Astrocyte of the cerebellum (primary cell): Measurements from ENCODE around the gene LIN28B.

ENCODE experiments used
- DNase-seq: peaks from one replicate; pipeline ENCODE4 v3.0.0-alpha.2; 2011; ENCODE audit warnings: low read depth
- H3K4me3 ChIP-seq: 2 replicates; pipeline ENCODE4 v1.5.1; 2011; ENCODE audit warnings: mild to moderate bottlenecking, low read depth, low read length, moderate library complexity
- CTCF ChIP-seq: IDR thresholded peaks from 2 replicates; pipeline ENCODE4 v1.5.1; 2012; ENCODE audit warnings: low read length, low read depth, moderate library complexity, mild to moderate bottlenecking; ENCODE audit errors: missing control alignments
- in situ Hi-C: cut with HindIII; loops from 2 replicates; pipeline ENCODE4 v1.10.0; 2017; ENCODE audit warnings: low sequenced_read_pairs

Gene LIN28B

GRCh38 chr6:105058846-105059245, 101.9 kb downstream of the LIN28B start:
- H3K4me3 ChIP-seq: no peak overlapping the region
- no peak for DNase-seq
- in situ Hi-C loops: no loop called here
- TF ChIP-seq CTCF: no peak

- TF ChIP-seq CTCF: no peak
- in situ Hi-C loops: no loop called here
- DNase-seq: no peak
- no peak overlapping the region for H3K4me3 ChIP-seq
These were observed 109.3 kb downstream of the LIN28B start for GRCh38 chr6:105066233-105066632.

- H3K4me3 ChIP-seq: no peak overlapping the region
- no peak for DNase-seq
- in situ Hi-C loops: no loop called here
- TF ChIP-seq CTCF: no peak
These were observed 109.9 kb downstream of the LIN28B start for GRCh38 chr6:105066836-105067235.

- no peak for DNase-seq
- in situ Hi-C loops: no loop called here
- no peak overlapping the region for H3K4me3 ChIP-seq
- TF ChIP-seq CTCF: no peak
These were observed 110.4 kb downstream of the LIN28B start for GRCh38 chr6:105067329-105067728.

- no peak for TF ChIP-seq CTCF
- in situ Hi-C loops: no loop called here
- no peak for DNase-seq
- no peak overlapping the region for H3K4me3 ChIP-seq
These were observed 111.5 kb downstream of the LIN28B start for GRCh38 chr6:105068407-105068806.

- in situ Hi-C loops: no loop called here
- no peak for TF ChIP-seq CTCF
- no peak for DNase-seq
- H3K4me3 ChIP-seq: no peak overlapping the region
These were observed 113.0 kb downstream of the LIN28B start for GRCh38 chr6:105069821-105070445.
